ENCODE data around the gene RGS7. TPM values are rescaled to one million over a fixed set of nuclear protein-coding genes. Genes with fewer than 3 reads are reported as not detected.
"Not testable (repeated sequence)": the region's sequence is repeated elsewhere in the genome, so short reads cannot be mapped to it uniquely, and the experiment has no call there.

The RGS7 gene
- polyA plus RNA-seq, 1 donor = 2.1 TPM

- WGBS (ENCODE audit: insufficient coverage, low lambda C conversion rate) = 90% methylated on average over 4 of the region's 4 CpGs
- Histone ChIP-seq H3K4me1 (ENCODE audit: control insufficient read depth, insufficient read depth, low read length) (no peaks in the 10 kb centered on the region), H3K27ac (ENCODE audit: low read length) (no peak overlapping the region), H3K27me3 (ENCODE audit: control insufficient read depth, insufficient read depth, low read length) (no peaks in the 10 kb centered on the region), H3K9me3 (ENCODE audit: control insufficient read depth, low read depth, low read length) (no peaks in the 10 kb centered on the region), H3K36me3 (ENCODE audit: control insufficient read depth, insufficient read depth, low read length) (no peaks in the 10 kb centered on the region), H3K4me3 (ENCODE audit: low read length) (no peak overlapping the region)
- DNase-seq = no peak
Observed at GRCh38 chr1:241096982-241097381, 260.0 kb downstream of the RGS7 start.

DNA sequence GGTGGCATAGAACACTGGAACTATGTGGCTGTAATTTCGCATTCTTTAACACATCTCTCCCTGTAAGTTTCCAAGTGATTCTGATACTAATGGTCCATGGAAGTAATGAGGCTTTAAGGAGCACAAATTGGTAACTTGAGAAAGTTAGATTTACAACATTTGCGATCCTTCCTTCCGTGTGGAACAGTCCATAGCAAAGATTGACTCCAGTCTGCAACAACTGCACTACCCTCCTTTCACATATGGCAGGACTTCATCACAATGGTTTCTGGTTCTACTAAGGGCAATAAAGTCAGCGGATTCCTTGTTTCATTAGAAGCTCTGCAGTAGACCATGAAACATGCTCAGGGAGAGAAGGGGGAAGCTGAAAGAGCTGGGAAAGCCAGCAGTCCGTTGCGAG, 261.2 kb downstream of the RGS7 start:
- no peaks in the 10 kb centered on the region for H3K27me3 ChIP-seq (ENCODE audit: control insufficient read depth, insufficient read depth, low read length)
- H3K4me1 ChIP-seq (ENCODE audit: control insufficient read depth, insufficient read depth, low read length) = no peaks in the 10 kb centered on the region
- no peak overlapping the region for H3K27ac ChIP-seq (ENCODE audit: low read length)
- 100% methylated on average over 3 of the region's 6 CpGs for WGBS (ENCODE audit: insufficient coverage, low lambda C conversion rate)
- no peaks in the 10 kb centered on the region for H3K36me3 ChIP-seq (ENCODE audit: control insufficient read depth, insufficient read depth, low read length)
- no peaks in the 10 kb centered on the region for H3K9me3 ChIP-seq (ENCODE audit: control insufficient read depth, low read depth, low read length)
- H3K4me3 ChIP-seq (ENCODE audit: low read length) = no peak overlapping the region
- no peak for DNase-seq

GRCh38 chr1:241090798-241091197, 266.2 kb downstream of the RGS7 start:
- Histone ChIP-seq H3K4me1 (ENCODE audit: control insufficient read depth, insufficient read depth, low read length) (no peaks in the 10 kb centered on the region), H3K27ac (ENCODE audit: low read length) (no peak overlapping the region), H3K4me3 (ENCODE audit: low read length) (no peak overlapping the region), H3K9me3 (ENCODE audit: control insufficient read depth, low read depth, low read length) (no peaks in the 10 kb centered on the region), H3K27me3 (ENCODE audit: control insufficient read depth, insufficient read depth, low read length) (no peaks in the 10 kb centered on the region), H3K36me3 (ENCODE audit: control insufficient read depth, insufficient read depth, low read length) (no peaks in the 10 kb centered on the region)
- DNase-seq = no peak
- WGBS (ENCODE audit: insufficient coverage, low lambda C conversion rate) = no CpG with 5 or more reads among the region's 3 CpGs

GRCh38 chr1:241089066-241089465, 267.9 kb downstream of the RGS7 start:
- H3K9me3 ChIP-seq (ENCODE audit: control insufficient read depth, low read depth, low read length); H3K27me3 ChIP-seq (ENCODE audit: control insufficient read depth, insufficient read depth, low read length); DNase-seq; H3K36me3 ChIP-seq (ENCODE audit: control insufficient read depth, insufficient read depth, low read length); H3K27ac ChIP-seq (ENCODE audit: low read length); H3K4me3 ChIP-seq (ENCODE audit: low read length); H3K4me1 ChIP-seq (ENCODE audit: control insufficient read depth, insufficient read depth, low read length): not testable (repeated sequence)
- no CpG with 5 or more reads among the region's 1 CpG for WGBS (ENCODE audit: insufficient coverage, low lambda C conversion rate)

DNA sequence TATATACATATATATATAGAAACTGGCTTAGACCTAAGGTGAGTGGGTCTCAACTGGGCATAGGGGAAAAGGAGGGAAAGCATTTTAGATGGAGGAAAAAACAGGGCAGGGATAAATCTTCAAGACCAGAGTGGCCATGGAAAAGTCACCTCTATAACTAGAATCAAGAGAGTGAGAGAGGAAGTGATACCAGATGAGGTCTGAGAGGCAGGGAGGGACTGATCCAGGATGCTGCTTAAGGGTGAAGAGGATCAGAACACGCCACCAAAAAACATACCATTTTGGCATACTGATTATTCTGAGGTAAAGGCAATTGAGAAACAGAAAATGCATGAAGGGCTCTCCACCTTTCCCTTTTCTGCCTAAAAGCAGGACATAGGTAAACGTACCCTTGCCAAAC, 268.9 kb downstream of the RGS7 start:
- not testable (repeated sequence) for H3K9me3 ChIP-seq (ENCODE audit: control insufficient read depth, low read depth, low read length); H3K27ac ChIP-seq (ENCODE audit: low read length); H3K4me1 ChIP-seq (ENCODE audit: control insufficient read depth, insufficient read depth, low read length); H3K36me3 ChIP-seq (ENCODE audit: control insufficient read depth, insufficient read depth, low read length); H3K4me3 ChIP-seq (ENCODE audit: low read length); DNase-seq; H3K27me3 ChIP-seq (ENCODE audit: control insufficient read depth, insufficient read depth, low read length)
- WGBS (ENCODE audit: insufficient coverage, low lambda C conversion rate) = 80% methylated on average over 1 of the region's 2 CpGs

GRCh38 chr1:241086686-241087085, 270.3 kb downstream of the RGS7 start:
- WGBS (ENCODE audit: insufficient coverage, low lambda C conversion rate) = 100% methylated on average over 2 of the region's 6 CpGs
- no peaks in the 10 kb centered on the region for H3K36me3 ChIP-seq (ENCODE audit: control insufficient read depth, insufficient read depth, low read length)
- H3K9me3 ChIP-seq (ENCODE audit: control insufficient read depth, low read depth, low read length) = no peaks in the 10 kb centered on the region
- no peaks in the 10 kb centered on the region for H3K27me3 ChIP-seq (ENCODE audit: control insufficient read depth, insufficient read depth, low read length)
- H3K27ac ChIP-seq (ENCODE audit: low read length) = no peak overlapping the region
- no peak for DNase-seq
- no peak overlapping the region for H3K4me3 ChIP-seq (ENCODE audit: low read length)
- H3K4me1 ChIP-seq (ENCODE audit: control insufficient read depth, insufficient read depth, low read length) = no peaks in the 10 kb centered on the region

DNA sequence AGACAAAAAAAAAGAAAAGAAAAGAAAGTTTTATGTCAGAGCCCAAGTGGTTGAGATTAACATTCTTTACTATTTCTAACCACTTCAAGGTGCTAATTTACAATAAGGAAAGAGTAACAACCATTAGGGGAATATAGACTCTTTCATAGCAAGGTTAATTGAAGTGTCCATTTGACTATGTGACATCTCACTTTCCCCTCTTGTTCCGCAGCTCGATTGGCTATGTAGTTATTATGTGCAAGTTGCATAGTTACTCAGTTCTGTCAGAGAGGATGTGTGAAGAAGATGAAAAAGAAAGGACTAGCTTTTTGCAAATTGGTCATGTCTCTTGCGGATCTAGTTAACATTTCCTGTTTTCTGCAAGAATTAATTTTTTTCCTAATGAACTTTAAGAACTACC, 273.7 kb downstream of the RGS7 start:
- Histone ChIP-seq H3K27me3 (ENCODE audit: control insufficient read depth, insufficient read depth, low read length) (no peaks in the 10 kb centered on the region), H3K4me1 (ENCODE audit: control insufficient read depth, insufficient read depth, low read length) (no peaks in the 10 kb centered on the region), H3K4me3 (ENCODE audit: low read length) (no peak overlapping the region), H3K36me3 (ENCODE audit: control insufficient read depth, insufficient read depth, low read length) (no peaks in the 10 kb centered on the region), H3K9me3 (ENCODE audit: control insufficient read depth, low read depth, low read length) (no peaks in the 10 kb centered on the region), H3K27ac (ENCODE audit: low read length) (no peak overlapping the region)
- WGBS (ENCODE audit: insufficient coverage, low lambda C conversion rate) = 100% methylated on average over 1 of the region's 3 CpGs
- no peak for DNase-seq

- no peak for DNase-seq
- H3K36me3 ChIP-seq (ENCODE audit: control insufficient read depth, insufficient read depth, low read length) = no peaks in the 10 kb centered on the region
- no peak overlapping the region for H3K4me3 ChIP-seq (ENCODE audit: low read length)
- H3K27ac ChIP-seq (ENCODE audit: low read length) = no peak overlapping the region
- WGBS (ENCODE audit: insufficient coverage, low lambda C conversion rate) = no CpG with 5 or more reads among the region's 2 CpGs
- H3K9me3 ChIP-seq (ENCODE audit: control insufficient read depth, low read depth, low read length) = no peaks in the 10 kb centered on the region
- H3K27me3 ChIP-seq (ENCODE audit: control insufficient read depth, insufficient read depth, low read length) = no peaks in the 10 kb centered on the region
- H3K4me1 ChIP-seq (ENCODE audit: control insufficient read depth, insufficient read depth, low read length) = no peaks in the 10 kb centered on the region
Observed at GRCh38 chr1:241081473-241081872, 275.5 kb downstream of the RGS7 start.

DNA sequence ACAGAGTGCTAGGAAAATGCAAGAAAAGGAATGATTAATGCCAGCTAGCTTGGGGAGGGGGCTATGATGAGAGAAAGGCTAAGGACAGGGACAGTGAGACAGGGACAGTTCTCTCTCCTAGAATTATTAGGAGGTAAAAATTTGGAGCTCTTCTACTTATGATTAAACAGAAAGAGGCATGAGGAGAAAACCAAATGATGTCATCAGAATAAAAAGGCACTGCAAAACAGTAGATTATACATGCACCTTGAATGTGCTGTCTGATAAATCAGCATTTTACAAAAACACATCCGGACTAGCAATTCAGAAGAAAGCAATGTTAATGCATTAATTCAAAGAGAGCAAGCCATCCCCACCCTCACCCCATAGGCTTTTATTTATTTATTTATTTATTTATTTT, 277.5 kb downstream of the RGS7 start:
- no CpG with 5 or more reads among the region's 1 CpG for WGBS (ENCODE audit: insufficient coverage, low lambda C conversion rate)
- no peak for DNase-seq
- Histone ChIP-seq H3K27me3 (ENCODE audit: control insufficient read depth, insufficient read depth, low read length) (no peaks in the 10 kb centered on the region), H3K36me3 (ENCODE audit: control insufficient read depth, insufficient read depth, low read length) (no peaks in the 10 kb centered on the region), H3K4me1 (ENCODE audit: control insufficient read depth, insufficient read depth, low read length) (no peaks in the 10 kb centered on the region), H3K27ac (ENCODE audit: low read length) (no peak overlapping the region), H3K4me3 (ENCODE audit: low read length) (no peak overlapping the region), H3K9me3 (ENCODE audit: control insufficient read depth, low read depth, low read length) (no peaks in the 10 kb centered on the region)

- H3K4me1 ChIP-seq (ENCODE audit: control insufficient read depth, insufficient read depth, low read length) = no peaks in the 10 kb centered on the region
- no peaks in the 10 kb centered on the region for H3K27me3 ChIP-seq (ENCODE audit: control insufficient read depth, insufficient read depth, low read length)
- no peak overlapping the region for H3K4me3 ChIP-seq (ENCODE audit: low read length)
- 92% methylated on average over 2 of the region's 8 CpGs for WGBS (ENCODE audit: insufficient coverage, low lambda C conversion rate)
- H3K9me3 ChIP-seq (ENCODE audit: control insufficient read depth, low read depth, low read length) = no peaks in the 10 kb centered on the region
- DNase-seq = no peak
- H3K27ac ChIP-seq (ENCODE audit: low read length) = no peak overlapping the region
- H3K36me3 ChIP-seq (ENCODE audit: control insufficient read depth, insufficient read depth, low read length) = no peaks in the 10 kb centered on the region
Observed at GRCh38 chr1:241079047-241079446, 278.0 kb downstream of the RGS7 start.

DNA sequence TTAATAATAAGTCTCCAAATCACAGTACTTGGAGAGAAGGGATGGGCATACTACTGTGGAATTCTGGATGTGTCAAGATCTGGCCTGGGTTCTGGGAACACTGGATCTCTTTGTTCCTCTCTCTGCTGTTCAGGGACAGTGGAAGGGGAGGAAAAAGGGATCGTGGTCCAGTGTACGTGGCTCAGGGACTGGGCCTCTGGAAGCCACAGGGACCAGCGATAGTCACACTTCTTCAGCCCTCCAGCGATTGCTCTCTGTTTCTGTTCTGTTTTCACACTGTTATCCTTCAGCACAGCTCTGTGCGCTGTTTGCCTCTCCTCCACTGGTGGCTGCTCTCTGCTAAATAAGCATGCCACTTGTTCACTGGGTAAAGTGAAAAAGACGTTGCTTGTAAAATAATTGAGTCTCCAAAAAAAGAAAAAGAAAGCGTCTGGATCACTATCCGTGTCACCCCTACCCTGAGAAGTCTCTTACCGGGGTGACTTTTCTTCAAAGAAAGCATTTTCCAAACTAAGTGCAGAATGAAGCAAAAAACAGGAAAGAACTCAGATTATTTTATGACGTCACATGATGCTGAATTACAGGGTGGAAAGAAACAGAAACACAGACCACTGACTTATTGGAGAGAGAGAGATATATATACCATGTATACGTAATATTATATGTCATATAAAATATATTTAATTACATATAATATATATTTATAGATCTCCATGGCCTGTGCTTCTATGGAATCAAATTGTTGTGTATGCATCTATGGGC, 279.4 kb downstream of the RGS7 start:
- no peaks in the 10 kb centered on the region for H3K4me1 ChIP-seq (ENCODE audit: control insufficient read depth, insufficient read depth, low read length)
- no peak overlapping the region for H3K27ac ChIP-seq (ENCODE audit: low read length)
- no peak for DNase-seq
- H3K9me3 ChIP-seq (ENCODE audit: control insufficient read depth, low read depth, low read length) = no peaks in the 10 kb centered on the region
- H3K4me3 ChIP-seq (ENCODE audit: low read length) = no peak overlapping the region
- 73% methylated on average over 3 of the region's 11 CpGs for WGBS (ENCODE audit: insufficient coverage, low lambda C conversion rate)
- H3K36me3 ChIP-seq (ENCODE audit: control insufficient read depth, insufficient read depth, low read length) = no peaks in the 10 kb centered on the region
- H3K27me3 ChIP-seq (ENCODE audit: control insufficient read depth, insufficient read depth, low read length) = no peaks in the 10 kb centered on the region

Data from large intestine (tissue), 3 donors.